Astrocyte (in vitro differentiated cells and primary cell): Measurements from ENCODE around the gene FUCA1. TPM values are rescaled to one million over a fixed set of nuclear protein-coding genes. Genes with fewer than 3 reads are reported as not detected.

Experiments used
- DNase-seq: peaks from one replicate; pipeline ENCODE4 v3.0.0-alpha.2; 2010; ENCODE audit warnings: low read depth
- FAIRE-seq: peaks from 2 replicates; lab custom pipeline; 2011; peaks lifted over from hg19 to GRCh38; lab: Jason Lieb, UNC
- H2AFZ ChIP-seq: 2 replicates; pipeline ENCODE4 v1.6.0; 2012; ENCODE audit warnings: low read depth, low read length, inconsistent platforms
- H3K27ac ChIP-seq: 2 replicates; pipeline ENCODE4 v1.5.1; 2011; ENCODE audit warnings: low read depth, low read length, inconsistent platforms
- H3K27me3 ChIP-seq: 2 replicates; pipeline ENCODE4 v1.6.0; 2011; ENCODE audit warnings: low read length, inconsistent platforms; ENCODE audit not compliant: insufficient read depth
- H3K36me3 ChIP-seq: 2 replicates; pipeline ENCODE4 v1.5.1; 2011; ENCODE audit warnings: low read length, inconsistent platforms; ENCODE audit not compliant: insufficient read depth
- H3K4me1 ChIP-seq: 2 replicates; pipeline ENCODE4 v1.5.1; 2011; ENCODE audit warnings: low read length, inconsistent platforms; ENCODE audit not compliant: insufficient read depth
- H3K4me2 ChIP-seq: 2 replicates; pipeline ENCODE4 v1.6.0; 2012; ENCODE audit warnings: low read length, inconsistent platforms
- H3K4me3 ChIP-seq: 2 replicates; pipeline ENCODE4 v1.5.1; 2011; ENCODE audit warnings: low read depth, mild to moderate bottlenecking, low read length, inconsistent platforms; ENCODE audit not compliant: insufficient read depth
- H3K79me2 ChIP-seq: 2 replicates; pipeline ENCODE4 v1.6.0; 2012; ENCODE audit warnings: mild to moderate bottlenecking, low read length, inconsistent platforms; ENCODE audit not compliant: insufficient read depth
- H3K9ac ChIP-seq: 2 replicates; pipeline ENCODE4 v1.6.0; 2012; ENCODE audit warnings: mild to moderate bottlenecking, low read length, inconsistent platforms
- H3K9me3 ChIP-seq: 2 replicates; pipeline ENCODE4 v1.5.1; 2012; ENCODE audit warnings: low read depth, mild to moderate bottlenecking, low read length, inconsistent platforms; ENCODE audit not compliant: insufficient read depth
- H4K20me1 ChIP-seq: 2 replicates; pipeline ENCODE4 v1.6.0; 2012; ENCODE audit warnings: low read length, inconsistent platforms; ENCODE audit not compliant: insufficient read depth
- H3K27ac Mint-ChIP-seq: one replicate; pipeline ENCODE4 v1.8.0; 2021; ENCODE audit warnings: mild to moderate bottlenecking, mixed read lengths; ENCODE audit not compliant: unreplicated experiment
- H3K27me3 Mint-ChIP-seq: one replicate; pipeline ENCODE4 v1.8.0; 2021; ENCODE audit warnings: low read depth, mixed read lengths; ENCODE audit not compliant: unreplicated experiment
- H3K36me3 Mint-ChIP-seq: one replicate; pipeline ENCODE4 v1.8.0; 2021; ENCODE audit warnings: low read depth, mixed read lengths; ENCODE audit not compliant: unreplicated experiment
- H3K4me1 Mint-ChIP-seq: one replicate; pipeline ENCODE4 v1.8.0; 2021; ENCODE audit warnings: low read depth, mixed read lengths; ENCODE audit not compliant: unreplicated experiment
- H3K4me3 Mint-ChIP-seq: one replicate; pipeline ENCODE4 v1.8.0; 2021; ENCODE audit warnings: mild to moderate bottlenecking, moderate library complexity, mixed read lengths; ENCODE audit not compliant: unreplicated experiment
- H3K9me3 Mint-ChIP-seq: one replicate; pipeline ENCODE4 v1.8.0; 2021; ENCODE audit warnings: mild to moderate bottlenecking, mixed read lengths; ENCODE audit not compliant: unreplicated experiment
- CTCF ChIP-seq: IDR thresholded peaks from 2 replicates; pipeline ENCODE4 v1.5.1; 2011; ENCODE audit warnings: low read depth, mild to moderate bottlenecking, inconsistent platforms, low read length, moderate library complexity; ENCODE audit not compliant: insufficient read depth
- EZH2 ChIP-seq: IDR thresholded peaks from 2 replicates; pipeline ENCODE4 v1.6.1; 2012; ENCODE audit warnings: mild to moderate bottlenecking, low read length, inconsistent platforms; ENCODE audit not compliant: insufficient read depth
- total RNA-seq: library from RNA; stranded (reverse); gene quantifications from 2 replicates; pipeline ENCODE4 v1.2.1, GENCODE V29; 2021

FUCA1 gene
- total RNA-seq, 1 donor from 2014 or later, result 10.4 TPM

- TF ChIP-seq EZH2 (no peak), CTCF (no peak)
- no peaks in the 10 kb centered on the region for H3K79me2 ChIP-seq
- FAIRE-seq, result no peak
- H3K4me1 ChIP-seq, result no peaks in the 10 kb centered on the region
- Mint-ChIP-seq H3K4me1 (no peaks in the 10 kb centered on the region), H3K9me3 (no peaks in the 10 kb centered on the region), H3K27me3 (peaks cover 17% of the 10 kb centered on the region), H3K4me3 (no peak overlapping the region), H3K27ac (no peak overlapping the region), H3K36me3 (no peaks in the 10 kb centered on the region)
- peaks cover 9% of the 10 kb centered on the region for H3K9me3 ChIP-seq
- H3K27ac ChIP-seq, result no peak overlapping the region
- no peak overlapping the region for H3K4me2 ChIP-seq
- no peaks in the 10 kb centered on the region for H4K20me1 ChIP-seq
- no peak overlapping the region for H3K9ac ChIP-seq
- H3K36me3 ChIP-seq, result no peaks in the 10 kb centered on the region
- H3K4me3 ChIP-seq, result no peak overlapping the region
- H2AFZ ChIP-seq, result no peak overlapping the region
- no peak for DNase-seq
- H3K27me3 ChIP-seq, result no peaks in the 10 kb centered on the region
Measured at GRCh38 chr1:23911921-23912320, 43.8 kb upstream of the FUCA1 start.

GRCh38 chr1:23910553-23911246 lies 42.6 kb upstream of the FUCA1 start:
- peaks cover 22% of the 10 kb centered on the region for H3K27me3 Mint-ChIP-seq
- H3K4me3 ChIP-seq, result no peak overlapping the region
- FAIRE-seq, result no peak
- DNase-seq, result no peak
- no peak overlapping the region for H3K27ac Mint-ChIP-seq
- H2AFZ ChIP-seq, result no peak overlapping the region
- H3K9me3 ChIP-seq, result peaks cover 9% of the 10 kb centered on the region
- no peaks in the 10 kb centered on the region for H3K4me1 Mint-ChIP-seq
- no peaks in the 10 kb centered on the region for H3K4me1 ChIP-seq
- H3K4me3 Mint-ChIP-seq, result no peak overlapping the region
- no peak overlapping the region for H3K27ac ChIP-seq
- H3K4me2 ChIP-seq, result no peak overlapping the region
- no peak overlapping the region for H3K9ac ChIP-seq
- H4K20me1 ChIP-seq, result no peaks in the 10 kb centered on the region
- TF ChIP-seq EZH2, result no peak
- no peak for TF ChIP-seq CTCF
- H3K27me3 ChIP-seq, result peaks cover 1% of the 10 kb centered on the region
- no peaks in the 10 kb centered on the region for H3K36me3 Mint-ChIP-seq
- no peaks in the 10 kb centered on the region for H3K79me2 ChIP-seq
- H3K9me3 Mint-ChIP-seq, result no peaks in the 10 kb centered on the region
- H3K36me3 ChIP-seq, result no peaks in the 10 kb centered on the region

GRCh38 chr1:23910144-23910543 lies 42.1 kb upstream of the FUCA1 start:
- Histone ChIP-seq H4K20me1 (no peaks in the 10 kb centered on the region), H3K27ac (no peak overlapping the region), H3K4me1 (no peaks in the 10 kb centered on the region), H3K9ac (no peak overlapping the region), H3K36me3 (no peaks in the 10 kb centered on the region), H2AFZ (no peak overlapping the region), H3K4me3 (no peak overlapping the region), H3K9me3 (peaks cover 9% of the 10 kb centered on the region), H3K27me3 (peaks cover 4% of the 10 kb centered on the region), H3K4me2 (no peak overlapping the region), H3K79me2 (no peaks in the 10 kb centered on the region)
- H3K4me1 Mint-ChIP-seq, result no peaks in the 10 kb centered on the region
- H3K36me3 Mint-ChIP-seq, result no peaks in the 10 kb centered on the region
- TF ChIP-seq EZH2, result no peak
- TF ChIP-seq CTCF, result no peak
- H3K27me3 Mint-ChIP-seq, result peaks cover 25% of the 10 kb centered on the region
- FAIRE-seq (no peak), DNase-seq (no peak)
- H3K27ac Mint-ChIP-seq, result no peak overlapping the region
- H3K9me3 Mint-ChIP-seq, result no peaks in the 10 kb centered on the region
- no peak overlapping the region for H3K4me3 Mint-ChIP-seq
